HG02571 (cell line): ENCODE data around the gene BLVRB.
A peak's percentile ranks its signal among the peaks of the same experiment; 100 is the strongest.
"Not testable (repeated sequence)": the region's sequence is repeated elsewhere in the genome, so short reads cannot be mapped to it uniquely, and the experiment has no call there.

ENCODE experiments used
- ATAC-seq: cut with Tn5 transposase; IDR thresholded peaks from one replicate; pipeline ENCODE4 v1.9.1; 2021; ENCODE audit warnings: mild to moderate bottlenecking, moderate library complexity; ENCODE audit not compliant: unreplicated experiment

BLVRB gene

GRCh38 chr19:40410030-40410389 lies 55.5 kb downstream of the BLVRB start:
- no peak for ATAC-seq

GRCh38 chr19:40408598-40408925 lies 57.0 kb downstream of the BLVRB start:
- ATAC-seq, result not testable (repeated sequence)

- ATAC-seq, result no peak
Measured at GRCh38 chr19:40407714-40408597, 57.6 kb downstream of the BLVRB start.

GRCh38 chr19:40403262-40403984 lies 62.1 kb downstream of the BLVRB start:
- ATAC-seq, result peak; percentile 61

- no peak for ATAC-seq
Measured at GRCh38 chr19:40400559-40400958, 65.0 kb downstream of the BLVRB start.

GRCh38 chr19:40398417-40399131 lies 67.0 kb downstream of the BLVRB start:
- no peak for ATAC-seq
